Liver (tissue), 9 donors: ENCODE results near the gene OR10S1. TPM values are rescaled to one million over a fixed set of nuclear protein-coding genes. Genes with fewer than 3 reads are reported as not detected.

Experiments used
- DNase-seq: peaks from one replicate; pipeline ENCODE4 v3.0.0-alpha.2; 2017; ENCODE audit warnings: low spot score
- H3K27ac ChIP-seq, 2 donors: one replicate each; pipeline ENCODE4 v1.7.0; 2013; ENCODE audit warnings: inconsistent platforms in 2 of 2, low read length in 2 of 2, control low read depth in 1 of 2, low read depth in 1 of 2, mild to moderate bottlenecking in 1 of 2
- H3K27me3 ChIP-seq, 4 donors: one replicate each; pipeline versions ENCODE4 v1.6.1 to v1.7.0; 2013; ENCODE audit warnings: low read length in 3 of 4, inconsistent platforms in 1 of 4, mild to moderate bottlenecking in 1 of 4, moderate library complexity in 1 of 4; ENCODE audit not compliant: control insufficient read depth in 4 of 4, insufficient read depth in 4 of 4
- H3K36me3 ChIP-seq, 4 donors: one replicate each; pipeline versions ENCODE4 v1.6.1 to v1.7.0; 2013; ENCODE audit warnings: low read length in 3 of 4, mild to moderate bottlenecking in 3 of 4, low read depth in 1 of 4, moderate library complexity in 1 of 4; ENCODE audit not compliant: control insufficient read depth in 4 of 4, insufficient read depth in 3 of 4
- H3K4me1 ChIP-seq, 4 donors: one replicate each; pipeline versions ENCODE4 v1.6.1 to v1.7.0; 2013; ENCODE audit warnings: low read length in 3 of 4, mild to moderate bottlenecking in 3 of 4, moderate library complexity in 1 of 4; ENCODE audit not compliant: control insufficient read depth in 4 of 4, insufficient read depth in 4 of 4
- H3K4me3 ChIP-seq, 3 donors: one replicate each; pipeline versions ENCODE4 v1.6.1 to v1.7.0; 2013; ENCODE audit warnings: low read length in 3 of 3, control low read depth in 1 of 3, low read depth in 1 of 3, mild to moderate bottlenecking in 1 of 3
- H3K9ac ChIP-seq, 2 donors: one replicate each; pipeline ENCODE4 v1.7.0; 2013; ENCODE audit warnings: low read length in 2 of 2, mild to moderate bottlenecking in 2 of 2, moderate library complexity in 2 of 2, control low read depth in 1 of 2, low read depth in 1 of 2
- H3K9me3 ChIP-seq, 4 donors: one replicate each; pipeline versions ENCODE4 v1.6.1 to v1.7.0; 2013; ENCODE audit warnings: low read length in 3 of 4; ENCODE audit not compliant: control insufficient read depth in 4 of 4
- FOXA1 ChIP-seq: IDR thresholded peaks from 2 replicates; pipeline ENCODE4 v1.6.1; 2016; ENCODE audit warnings: antibody characterized with exemption
- HNF4G ChIP-seq: IDR thresholded peaks from 2 replicates; pipeline ENCODE4 v1.6.1; 2016; ENCODE audit warnings: antibody characterized with exemption
- NR2F2 ChIP-seq: IDR thresholded peaks from 2 replicates; pipeline ENCODE4 v1.6.1; 2016; ENCODE audit warnings: antibody characterized with exemption
- REST ChIP-seq: IDR thresholded peaks from 2 replicates; pipeline ENCODE4 v1.6.1; 2016; ENCODE audit warnings: antibody characterized with exemption, mild to moderate bottlenecking
- SP1 ChIP-seq: IDR thresholded peaks from 2 replicates; pipeline ENCODE4 v1.6.1; 2018; ENCODE audit warnings: antibody characterized with exemption, mild to moderate bottlenecking
- YY1 ChIP-seq: IDR thresholded peaks from 2 replicates; pipeline ENCODE4 v1.6.1; 2016; ENCODE audit warnings: antibody characterized with exemption, mild to moderate bottlenecking
- WGBS: extraction: QIAGEN DNeasy Blood & Tissue Kit; methylation state at CpG from one replicate; pipeline ENCODE4 v1.1.7; 2013; 5-methylcytosine and 5-hydroxymethylcytosine counted together
- polyA plus RNA-seq, 2 donors: library from polyadenylated mRNA; stranded (reverse) in 1 of 2; unstranded in 1 of 2; fragments of 200-250 nt in 1 of 2; fragments of >200 nt in 1 of 2; fragmentation: Nextera tagmentation in 1 of 2; extraction: Ambion mirVana in 1 of 2; gene quantifications; one replicate each; pipeline versions ENCODE4 v1.2.1 to v1.2.3, GENCODE V29; 2013 to 2015
- total RNA-seq, 2 donors: library from RNA; depleted of rRNA; stranded (reverse); fragments of >200 nt; gene quantifications; one replicate each; pipeline ENCODE4 v1.2.3, GENCODE V29; 2014
- donor health status: healthy.
- donor health status: healthy.
- donor health status: healthy.
- donor health status: healthy.
- donor health status: healthy.

Gene OR10S1
- total and polyA plus RNA-seq, 4 donors = not detected

DNA sequence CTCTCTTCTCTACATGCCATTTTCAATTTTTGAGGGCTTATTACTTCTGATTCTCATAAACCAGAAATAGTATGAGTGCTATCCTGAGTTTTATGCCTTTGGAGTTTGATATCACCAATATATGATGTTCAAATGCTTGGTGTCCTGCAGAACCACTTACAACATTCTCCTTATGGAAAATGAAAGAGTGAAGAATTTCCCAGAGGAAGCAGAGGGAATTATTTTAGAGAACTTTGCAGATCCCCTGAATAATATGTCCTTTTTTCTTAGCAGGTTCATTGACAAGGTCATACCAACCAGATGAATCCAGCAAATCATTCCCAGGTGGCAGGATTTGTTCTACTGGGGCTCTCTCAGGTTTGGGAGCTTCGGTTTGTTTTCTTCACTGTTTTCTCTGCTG lies 38.3 kb downstream of the OR10S1 start, which contains the start of gene OR4D5:
TSS of gene OR4D5 (plus strand) at position 301 of the 400 bp plus-strand sequence. CDS start at position 301, 0 bp downstream.
- Histone ChIP-seq H3K27ac (no peak within 1 kb of the TSS), H3K4me1 (no peaks in the 10 kb centered on the region), H3K27me3 (peaks cover 0 to under 1% (median 0%) of the 10 kb centered on the region in 4 donors), H3K9me3 (peaks cover 0 to 2% (median 0%) of the 10 kb centered on the region in 4 donors), H3K4me3 (no peak within 1 kb of the TSS), H3K9ac (no peak within 1 kb of the TSS), H3K36me3 (no peaks in the 10 kb centered on the region)
- TF ChIP-seq REST (no peak), FOXA1 (no peak), HNF4G (no peak), SP1 (no peak), YY1 (no peak), NR2F2 (no peak)
- 57% methylated on average over 1 of the region's 1 CpG for WGBS
- no peak for DNase-seq

Other genes starting within 250 kb of the OR10S1 start
- gene ZNF202, start 236.1 kb downstream of the OR10S1 start, total RNA-seq = 1 to 10 TPM; 4.6 to 5.1 TPM
- 1 to 10 TPM; 1.2 to 2.0 TPM for gene ZNF202, start 236.1 kb downstream of the OR10S1 start, polyA plus RNA-seq
- gene OR6X1, start 223.3 kb downstream of the OR10S1 start, total RNA-seq = not detected
- gene OR6X1, start 223.3 kb downstream of the OR10S1 start, polyA plus RNA-seq = not detected
- not detected for gene OR6M1, start 171.4 kb downstream of the OR10S1 start, total RNA-seq
- gene OR6M1, start 171.4 kb downstream of the OR10S1 start, polyA plus RNA-seq = not detected
- gene TMEM225, start 92.1 kb downstream of the OR10S1 start, total RNA-seq = not detected
- not detected for gene TMEM225, start 92.1 kb downstream of the OR10S1 start, polyA plus RNA-seq
- under 1 TPM in 1 of 2 donors, not detected in 1; 0.14 TPM for gene OR8D4, start 75.6 kb downstream of the OR10S1 start, total RNA-seq
- gene OR8D4, start 75.6 kb downstream of the OR10S1 start, polyA plus RNA-seq = not detected
- under 1 TPM in 1 of 2 donors, not detected in 1; 0.19 TPM for gene OR4D5, start 38.2 kb downstream of the OR10S1 start, total RNA-seq
- gene OR4D5, start 38.2 kb downstream of the OR10S1 start, polyA plus RNA-seq = not detected
- not detected for gene OR6T1, start 33.9 kb downstream of the OR10S1 start, total RNA-seq
- gene OR6T1, start 33.9 kb downstream of the OR10S1 start, polyA plus RNA-seq = not detected
- not detected for gene OR10G6, start 17.4 kb upstream of the OR10S1 start, total RNA-seq
- not detected for gene OR10G6, start 17.4 kb upstream of the OR10S1 start, polyA plus RNA-seq
- gene OR10G4, start 35.2 kb upstream of the OR10S1 start, total RNA-seq = not detected
- gene OR10G4, start 35.2 kb upstream of the OR10S1 start, polyA plus RNA-seq = not detected
- not detected for gene OR10G9, start 45.2 kb upstream of the OR10S1 start, total RNA-seq
- not detected for gene OR10G9, start 45.2 kb upstream of the OR10S1 start, polyA plus RNA-seq
- gene OR10G8, start 49.0 kb upstream of the OR10S1 start, total RNA-seq = not detected
- not detected for gene OR10G8, start 49.0 kb upstream of the OR10S1 start, polyA plus RNA-seq
- gene OR10G7, start 63.5 kb upstream of the OR10S1 start, total RNA-seq = not detected
- not detected for gene OR10G7, start 63.5 kb upstream of the OR10S1 start, polyA plus RNA-seq
- 1 to 10 TPM; 2.3 to 5.7 TPM for gene VWA5A, start 137.7 kb upstream of the OR10S1 start, total RNA-seq
- gene VWA5A, start 137.7 kb upstream of the OR10S1 start, polyA plus RNA-seq = 1 to 10 TPM; 3.4 to 4.0 TPM
- gene OR10D3, start 205.6 kb upstream of the OR10S1 start, total RNA-seq = not detected
- gene OR10D3, start 205.6 kb upstream of the OR10S1 start, polyA plus RNA-seq = not detected